AG09319 (cell line): ENCODE measurements around the gene ZFYVE21.
"Not testable (repeated sequence)": the region's sequence is repeated elsewhere in the genome, so short reads cannot be mapped to it uniquely, and the experiment has no call there.

Experiments
- DNase-seq: peaks from one replicate; pipeline ENCODE4 v3.0.0-alpha.2; 2010; ENCODE audit warnings: low read depth; ENCODE audit errors: extremely low read depth
- CTCF ChIP-seq: IDR thresholded peaks from 2 replicates; pipeline ENCODE4 v1.5.1; 2011; ENCODE audit warnings: low read depth, mild to moderate bottlenecking, inconsistent platforms, low read length, moderate library complexity

ZFYVE21 gene

GRCh38 chr14:103685276-103686211, 30.1 kb upstream of the ZFYVE21 start:
- TF ChIP-seq CTCF: no peak
- no peak for DNase-seq

- no peak for TF ChIP-seq CTCF
- DNase-seq: no peak
These were observed 28.7 kb upstream of the ZFYVE21 start for GRCh38 chr14:103686831-103687485.

GRCh38 chr14:103687712-103688111, 27.9 kb upstream of the ZFYVE21 start:
- no peak for DNase-seq
- TF ChIP-seq CTCF: no peak

GRCh38 chr14:103688441-103688840, 27.2 kb upstream of the ZFYVE21 start:
- TF ChIP-seq CTCF: no peak
- no peak for DNase-seq

GRCh38 chr14:103688906-103689902, 26.4 kb upstream of the ZFYVE21 start:
- no peak for TF ChIP-seq CTCF
- no peak for DNase-seq

- DNase-seq: no peak
- TF ChIP-seq CTCF: no peak
These were observed 25.3 kb upstream of the ZFYVE21 start for GRCh38 chr14:103690332-103690731.

- not testable (repeated sequence) for DNase-seq
These were observed 24.0 kb upstream of the ZFYVE21 start for GRCh38 chr14:103691655-103692054.
